SH-SY5Y (cell line): ENCODE measurements around the gene MYL9.

Experiments
- GATA2 ChIP-seq: IDR thresholded peaks from 2 replicates; pipeline ENCODE4 v1.6.1; 2011; ENCODE audit warnings: mild to moderate bottlenecking, low read depth, low read length
- GATA3 ChIP-seq: IDR thresholded peaks from 2 replicates; pipeline ENCODE4 v1.6.1; 2011; ENCODE audit warnings: low read depth, mild to moderate bottlenecking, low read length, moderate library complexity

DNA sequence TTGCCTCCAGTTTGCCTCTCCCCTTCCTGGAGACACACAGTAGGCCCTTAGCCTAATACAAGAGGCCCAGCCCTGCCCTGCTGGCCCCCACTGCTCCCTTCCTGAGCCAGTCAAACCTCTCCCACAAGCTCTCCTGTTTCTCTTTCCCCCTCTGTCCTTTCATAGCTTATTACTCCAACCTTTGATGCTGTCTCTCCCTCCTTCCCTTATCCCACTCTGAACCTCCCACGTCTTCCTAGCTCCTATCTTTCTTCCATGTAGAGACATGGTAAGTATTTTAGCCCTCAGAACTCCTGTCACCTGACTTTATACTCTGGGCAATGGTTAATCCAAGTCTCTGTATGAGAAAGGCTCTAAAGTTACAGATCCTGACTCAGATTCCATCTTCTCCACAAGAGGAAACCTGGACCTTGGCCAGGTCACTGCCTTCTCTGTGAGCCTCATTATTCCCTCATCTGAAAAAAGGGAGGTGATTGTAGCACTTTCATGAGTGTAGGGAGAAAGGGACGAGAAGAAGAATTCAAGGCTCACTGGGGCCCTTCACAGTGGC, 38.8 kb downstream of the MYL9 start:
- TF ChIP-seq GATA2 (no peak), GATA3 (no peak)
